ENCODE data around the gene ZC3H14. TPM values are rescaled to one million over a fixed set of nuclear protein-coding genes. Genes with fewer than 3 reads are reported as not detected.
"Not testable (repeated sequence)": the region's sequence is repeated elsewhere in the genome, so short reads cannot be mapped to it uniquely, and the experiment has no call there.

Gene ZC3H14, protein sequence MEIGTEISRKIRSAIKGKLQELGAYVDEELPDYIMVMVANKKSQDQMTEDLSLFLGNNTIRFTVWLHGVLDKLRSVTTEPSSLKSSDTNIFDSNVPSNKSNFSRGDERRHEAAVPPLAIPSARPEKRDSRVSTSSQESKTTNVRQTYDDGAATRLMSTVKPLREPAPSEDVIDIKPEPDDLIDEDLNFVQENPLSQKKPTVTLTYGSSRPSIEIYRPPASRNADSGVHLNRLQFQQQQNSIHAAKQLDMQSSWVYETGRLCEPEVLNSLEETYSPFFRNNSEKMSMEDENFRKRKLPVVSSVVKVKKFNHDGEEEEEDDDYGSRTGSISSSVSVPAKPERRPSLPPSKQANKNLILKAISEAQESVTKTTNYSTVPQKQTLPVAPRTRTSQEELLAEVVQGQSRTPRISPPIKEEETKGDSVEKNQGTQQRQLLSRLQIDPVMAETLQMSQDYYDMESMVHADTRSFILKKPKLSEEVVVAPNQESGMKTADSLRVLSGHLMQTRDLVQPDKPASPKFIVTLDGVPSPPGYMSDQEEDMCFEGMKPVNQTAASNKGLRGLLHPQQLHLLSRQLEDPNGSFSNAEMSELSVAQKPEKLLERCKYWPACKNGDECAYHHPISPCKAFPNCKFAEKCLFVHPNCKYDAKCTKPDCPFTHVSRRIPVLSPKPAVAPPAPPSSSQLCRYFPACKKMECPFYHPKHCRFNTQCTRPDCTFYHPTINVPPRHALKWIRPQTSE
- 10 to 100 TPM; 34.6 to 61.9 TPM for total RNA-seq

GRCh38 chr14:88562831-88563686, at the start of gene ZC3H14:
Gene ZC3H14, plus strand, starts transcription at chr14:88563037. Its CDS starts 97 bp downstream, at chr14:88563134.
- H3K4me3 Mint-ChIP-seq = peak within 1 kb of the TSS; percentile 91
- DNase-seq (ENCODE audit: low spot score) (peak; percentile 91), ATAC-seq (peak; percentile 98)
- H3K27ac Mint-ChIP-seq = peak within 1 kb of the TSS; percentile 49 to 81
- H3K9me3 Mint-ChIP-seq = no peaks in the 10 kb centered on the region
- H3K4me1 Mint-ChIP-seq (ENCODE audit: low read depth in 2 of 2) = peaks cover 20 to 23% of the 10 kb centered on the region in 2 donors
- H3K36me3 Mint-ChIP-seq = peaks cover 3% of the 10 kb centered on the region
- H3K27me3 Mint-ChIP-seq = peaks cover 6 to 9% of the 10 kb centered on the region in 2 donors

GRCh38 chr14:88515499-88516221, 47.2 kb upstream of the ZC3H14 start:
- no peak overlapping the region for H3K4me3 Mint-ChIP-seq
- no peaks in the 10 kb centered on the region for H3K9me3 Mint-ChIP-seq
- H3K27ac Mint-ChIP-seq = no peak overlapping the region
- ATAC-seq (no peak), DNase-seq (ENCODE audit: low spot score) (no peak)
- H3K4me1 Mint-ChIP-seq (ENCODE audit: low read depth in 2 of 2) = peaks cover 0 to 7% of the 10 kb centered on the region in 2 donors
- no peaks in the 10 kb centered on the region for H3K36me3 Mint-ChIP-seq
- peaks cover 12 to 28% of the 10 kb centered on the region in 2 donors for H3K27me3 Mint-ChIP-seq

DNA sequence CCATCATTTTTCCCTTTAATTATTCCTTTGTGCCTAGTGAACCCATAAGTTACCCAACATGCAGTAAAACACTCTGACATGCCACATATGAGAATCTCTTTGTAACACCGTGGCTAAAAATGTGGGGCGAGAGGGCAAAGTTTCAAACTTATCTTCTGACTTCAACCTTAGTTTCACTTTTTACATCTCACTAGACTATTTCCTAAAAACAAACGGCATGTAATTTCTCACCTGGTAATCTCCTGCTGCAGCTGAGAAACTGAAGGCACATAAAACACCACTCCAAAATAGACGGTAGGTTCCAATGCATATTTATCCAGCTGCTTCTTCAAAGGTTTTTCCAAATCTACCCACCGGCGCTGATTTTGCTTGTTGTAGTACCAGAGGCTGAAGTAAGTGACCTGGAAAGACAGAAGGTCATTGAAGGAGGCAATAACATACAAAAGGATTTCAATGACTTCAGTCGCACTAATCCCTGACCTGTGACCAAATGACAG, 45.9 kb upstream of the ZC3H14 start:
- Mint-ChIP-seq H3K4me3 (peak overlapping the region; percentile 26), H3K36me3 (no peaks in the 10 kb centered on the region), H3K9me3 (no peaks in the 10 kb centered on the region), H3K27me3 (peaks cover 11 to 27% of the 10 kb centered on the region in 2 donors), H3K27ac (no peak overlapping the region), H3K4me1 (ENCODE audit: low read depth in 2 of 2) (peaks cover 0 to 7% of the 10 kb centered on the region in 2 donors)
- DNase-seq (ENCODE audit: low spot score) (no peak), ATAC-seq (no peak)

DNA sequence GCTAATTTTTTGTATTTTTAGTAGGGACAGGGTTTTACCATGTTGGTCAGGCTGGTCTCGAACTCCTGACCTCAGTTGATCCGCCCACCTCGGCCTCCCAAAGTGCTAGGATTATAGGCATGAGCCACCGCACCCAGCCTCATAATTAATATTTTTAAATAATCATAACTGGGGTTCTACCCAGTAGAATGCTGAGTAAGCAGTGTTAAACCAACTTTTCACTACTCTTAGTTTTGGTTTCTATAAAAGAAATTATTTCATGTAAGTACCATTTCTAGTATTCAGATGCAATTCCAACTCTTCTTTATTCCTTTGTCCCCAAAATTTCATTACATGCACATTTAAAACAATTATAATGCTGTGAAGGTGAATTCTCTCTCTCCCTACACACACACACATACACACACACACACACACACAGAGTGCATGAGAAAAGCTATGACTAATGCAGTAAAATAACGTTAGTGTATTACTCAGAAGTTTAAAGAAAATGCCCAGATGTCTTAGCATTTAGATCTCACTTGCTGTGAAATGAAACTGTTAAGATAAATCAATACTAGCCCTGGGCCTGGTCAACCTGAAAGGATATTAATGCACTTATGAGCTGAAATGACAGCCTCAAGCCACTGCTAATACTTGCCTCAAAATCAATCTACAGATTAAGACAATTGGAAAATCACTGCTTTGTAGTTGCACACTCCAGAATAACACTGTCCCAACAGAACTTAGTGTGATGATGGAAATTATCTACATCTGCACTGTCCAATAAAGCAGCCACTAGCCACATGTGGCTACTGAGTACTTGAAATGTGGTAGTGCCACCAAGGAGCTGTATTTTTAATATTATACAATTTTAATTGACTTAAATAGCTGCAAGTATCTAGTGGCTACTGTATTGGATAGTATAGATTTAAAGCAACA, 44.0 kb upstream of the ZC3H14 start:
- ATAC-seq (no peak), DNase-seq (ENCODE audit: low spot score) (no peak)
- Mint-ChIP-seq H3K27ac (no peak overlapping the region), H3K27me3 (peaks cover 20 to 43% of the 10 kb centered on the region in 2 donors), H3K4me3 (no peak overlapping the region), H3K9me3 (no peaks in the 10 kb centered on the region), H3K4me1 (ENCODE audit: low read depth in 2 of 2) (peaks cover 0 to 7% of the 10 kb centered on the region in 2 donors), H3K36me3 (no peaks in the 10 kb centered on the region)

GRCh38 chr14:88519907-88520306, 42.9 kb upstream of the ZC3H14 start:
- DNase-seq (ENCODE audit: low spot score) = no peak
- H3K36me3 Mint-ChIP-seq = no peaks in the 10 kb centered on the region

GRCh38 chr14:88521818-88522217, 41.0 kb upstream of the ZC3H14 start:
- Mint-ChIP-seq H3K9me3 (no peaks in the 10 kb centered on the region), H3K27me3 (peaks cover 16 to 31% of the 10 kb centered on the region in 2 donors), H3K27ac (no peak overlapping the region), H3K4me1 (ENCODE audit: low read depth in 2 of 2) (peaks cover 0 to 4% of the 10 kb centered on the region in 2 donors), H3K36me3 (no peaks in the 10 kb centered on the region), H3K4me3 (no peak overlapping the region)
- no peak for ATAC-seq
- DNase-seq (ENCODE audit: low spot score) = no peak

More at GRCh38 chr14:88519907-88520306, 42.9 kb upstream of the ZC3H14 start:
- H3K27me3 Mint-ChIP-seq = peaks cover 20 to 40% of the 10 kb centered on the region in 2 donors
- H3K4me3 Mint-ChIP-seq = no peak overlapping the region
- H3K27ac Mint-ChIP-seq = no peak overlapping the region
- H3K4me1 Mint-ChIP-seq (ENCODE audit: low read depth in 2 of 2) = peaks cover 0 to 7% of the 10 kb centered on the region in 2 donors
- no peaks in the 10 kb centered on the region for H3K9me3 Mint-ChIP-seq
- no peak for ATAC-seq

GRCh38 chr14:88522393-88522792, 40.4 kb upstream of the ZC3H14 start:
- no peaks in the 10 kb centered on the region for H3K9me3 Mint-ChIP-seq
- no peak overlapping the region for H3K27ac Mint-ChIP-seq
- no peaks in the 10 kb centered on the region for H3K4me1 Mint-ChIP-seq (ENCODE audit: low read depth in 2 of 2)
- no peak overlapping the region for H3K4me3 Mint-ChIP-seq
- ATAC-seq = no peak
- H3K27me3 Mint-ChIP-seq = peaks cover 19 to 27% of the 10 kb centered on the region in 2 donors
- DNase-seq (ENCODE audit: low spot score) = no peak
- no peaks in the 10 kb centered on the region for H3K36me3 Mint-ChIP-seq

DNA sequence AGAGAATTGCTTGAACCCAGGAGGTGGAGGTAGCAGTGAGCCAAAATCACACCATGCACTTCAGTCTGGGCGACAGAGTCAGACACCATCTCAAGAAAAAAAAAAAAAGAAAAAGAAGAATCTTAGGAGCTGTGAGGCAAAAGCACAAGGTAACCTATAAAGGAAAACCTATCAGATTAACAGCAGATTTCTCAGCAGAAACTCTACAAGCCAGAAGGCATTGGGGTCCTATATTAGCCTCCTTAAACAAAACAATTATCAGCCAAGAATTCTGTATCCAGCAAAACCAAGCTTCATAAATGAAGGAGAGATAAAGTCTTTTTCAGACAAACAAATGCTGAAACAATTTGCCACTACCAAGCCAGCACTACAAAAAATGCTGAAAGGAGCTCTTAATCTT, 32.9 kb upstream of the ZC3H14 start:
- H3K27ac Mint-ChIP-seq; ATAC-seq; DNase-seq (ENCODE audit: low spot score); H3K4me1 Mint-ChIP-seq (ENCODE audit: low read depth in 2 of 2); H3K9me3 Mint-ChIP-seq; H3K4me3 Mint-ChIP-seq: not testable (repeated sequence)
- Mint-ChIP-seq H3K27me3 (peaks cover 31 to 48% of the 10 kb centered on the region in 2 donors), H3K36me3 (peaks cover 18% of the 10 kb centered on the region)

DNA sequence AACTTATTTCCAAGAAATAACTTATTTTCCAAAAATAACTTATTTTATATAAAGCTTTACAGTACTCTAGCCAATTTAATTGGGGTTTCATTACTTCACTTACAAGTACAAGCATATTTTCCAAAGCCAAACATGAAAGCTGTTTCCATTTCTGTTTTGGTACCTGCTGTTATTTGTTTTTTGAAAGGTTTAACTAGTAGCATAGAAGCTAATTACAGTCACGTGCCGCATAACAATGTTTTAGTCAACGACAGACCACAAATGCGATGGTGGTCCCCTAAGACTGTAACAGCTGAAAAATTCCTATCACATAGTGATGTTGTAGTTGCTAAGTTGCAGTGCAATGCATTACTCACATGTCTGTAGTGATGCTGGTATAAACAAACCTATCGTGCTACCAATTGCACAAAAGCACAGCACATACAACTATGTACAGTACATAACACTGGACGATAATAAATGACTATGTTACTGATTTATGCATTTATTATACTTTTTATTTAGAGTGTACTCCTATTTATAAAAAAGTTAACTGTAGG, 29.7 kb upstream of the ZC3H14 start:
- H3K4me1 Mint-ChIP-seq (ENCODE audit: low read depth in 2 of 2) = no peaks in the 10 kb centered on the region
- H3K36me3 Mint-ChIP-seq = peaks cover 18% of the 10 kb centered on the region
- ATAC-seq (no peak), DNase-seq (ENCODE audit: low spot score) (no peak)
- H3K27ac Mint-ChIP-seq = no peak overlapping the region
- H3K4me3 Mint-ChIP-seq = no peak overlapping the region
- peaks cover 15 to 49% of the 10 kb centered on the region in 2 donors for H3K27me3 Mint-ChIP-seq
- peaks cover 9% of the 10 kb centered on the region for H3K9me3 Mint-ChIP-seq

DNA sequence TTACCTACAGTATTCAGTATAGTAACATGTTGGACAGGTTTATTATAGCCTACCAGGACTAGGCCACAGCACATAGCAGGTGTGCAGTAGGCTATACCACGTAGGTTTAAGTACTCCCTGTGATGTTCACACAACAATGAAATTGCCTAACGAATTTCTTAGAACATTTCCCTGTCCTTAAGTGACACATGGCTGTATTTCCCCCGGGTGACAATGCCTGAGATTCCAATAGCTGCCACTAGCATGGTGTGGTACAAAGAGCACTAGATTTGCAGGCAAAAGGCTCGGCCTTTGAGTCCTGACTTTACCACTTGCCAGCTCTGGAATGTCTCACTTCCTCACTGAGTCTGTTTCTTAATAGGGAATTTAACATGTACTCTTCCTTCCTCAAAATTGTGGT, 27.7 kb upstream of the ZC3H14 start:
- DNase-seq (ENCODE audit: low spot score) (no peak), ATAC-seq (no peak)
- H3K36me3 Mint-ChIP-seq = peaks cover 4% of the 10 kb centered on the region
- no peak overlapping the region for H3K4me3 Mint-ChIP-seq
- H3K27ac Mint-ChIP-seq = no peak overlapping the region
- peaks cover 8 to 37% of the 10 kb centered on the region in 2 donors for H3K27me3 Mint-ChIP-seq
- H3K4me1 Mint-ChIP-seq (ENCODE audit: low read depth in 2 of 2) = no peaks in the 10 kb centered on the region
- H3K9me3 Mint-ChIP-seq = no peaks in the 10 kb centered on the region

GRCh38 chr14:88535813-88536212, 27.0 kb upstream of the ZC3H14 start:
- no peak for ATAC-seq
- H3K27ac Mint-ChIP-seq = no peak overlapping the region
- H3K4me3 Mint-ChIP-seq = no peak overlapping the region
- H3K36me3 Mint-ChIP-seq = no peaks in the 10 kb centered on the region
- H3K9me3 Mint-ChIP-seq = no peaks in the 10 kb centered on the region
- H3K27me3 Mint-ChIP-seq = peaks cover 3 to 31% of the 10 kb centered on the region in 2 donors
- no peaks in the 10 kb centered on the region for H3K4me1 Mint-ChIP-seq (ENCODE audit: low read depth in 2 of 2)
- DNase-seq (ENCODE audit: low spot score) = no peak

DNA sequence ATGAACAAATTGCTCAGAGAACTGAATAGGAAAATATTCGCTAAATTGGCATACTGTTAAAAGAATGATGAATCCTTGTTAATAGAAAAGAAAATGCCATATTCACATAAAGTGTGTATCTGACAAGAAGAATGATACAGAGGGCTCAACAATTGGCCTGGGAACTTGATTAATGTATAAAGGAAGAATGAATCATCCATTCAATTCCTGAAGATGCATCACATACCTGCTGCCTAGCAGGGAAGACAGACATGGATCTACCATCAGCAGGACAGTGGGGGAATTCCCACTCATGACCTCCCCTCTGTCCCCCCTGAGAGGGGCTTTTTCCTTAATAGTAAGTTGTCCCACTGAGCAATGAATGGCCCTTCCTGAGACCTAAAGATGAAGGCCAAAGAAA, 21.5 kb upstream of the ZC3H14 start:
- ATAC-seq (no peak), DNase-seq (ENCODE audit: low spot score) (no peak)
- Mint-ChIP-seq H3K27ac (no peak overlapping the region), H3K27me3 (peaks cover 13 to 30% of the 10 kb centered on the region in 2 donors), H3K4me3 (no peak overlapping the region), H3K9me3 (no peaks in the 10 kb centered on the region), H3K36me3 (no peaks in the 10 kb centered on the region), H3K4me1 (ENCODE audit: low read depth in 2 of 2) (no peaks in the 10 kb centered on the region)

All from natural killer cell treated with Interleukin-12 subunit alpha and Interleukin-12 subunit beta and Interleukin-15 and Interleukin-18, amount 100 ng/mL, for 72 hours (primary cell).